PFSK-1 (cell line): ENCODE data around the gene USH1C.
A peak's percentile ranks its signal among the peaks of the same experiment; 100 is the strongest.

Experiments
- FOXP2 ChIP-seq: optimal IDR thresholded peaks from 2 replicates; pipeline ENCODE3; 2011; ENCODE audit warnings: borderline replicate concordance, control low read depth, inconsistent platforms; ENCODE audit not compliant: insufficient read depth; ENCODE audit errors: extremely low read length, extremely low read depth
- POLR2AphosphoS5 ChIP-seq: IDR thresholded peaks from 2 replicates; pipeline ENCODE4 v1.6.1; 2012; ENCODE audit warnings: low read depth, mild to moderate bottlenecking, control low read depth, low read length, moderate library complexity
- SIN3A ChIP-seq: IDR thresholded peaks from 2 replicates; pipeline ENCODE4 v1.6.1; 2012; ENCODE audit warnings: mild to moderate bottlenecking, low read length, moderate library complexity, borderline replicate concordance; ENCODE audit not compliant: insufficient read depth
- TAF1 ChIP-seq: IDR thresholded peaks from 2 replicates; pipeline ENCODE4 v1.6.1; 2012; ENCODE audit warnings: low read length, control low read depth, borderline replicate concordance; ENCODE audit not compliant: insufficient read depth
- TF ChIP-seq, protein P1 (sequence below), 2 experiments: IDR thresholded peaks; 2 replicates each; pipeline versions ENCODE4 v1.6.1 to v1.8.0; 2011 to 2012; ENCODE audit warnings: low read depth in 2 of 2, low read length in 2 of 2, control low read depth in 1 of 2, inconsistent platforms in 1 of 2, mild to moderate bottlenecking in 1 of 2, moderate library complexity in 1 of 2; ENCODE audit not compliant: insufficient read depth in 1 of 2

The USH1C gene

GRCh38 chr11:17529844-17530185 is 14.4 kb downstream of the USH1C start:
- TF ChIP-seq FOXP2, result no peak
- TF ChIP-seq TAF1, result no peak
- TF ChIP-seq, protein P1, sequence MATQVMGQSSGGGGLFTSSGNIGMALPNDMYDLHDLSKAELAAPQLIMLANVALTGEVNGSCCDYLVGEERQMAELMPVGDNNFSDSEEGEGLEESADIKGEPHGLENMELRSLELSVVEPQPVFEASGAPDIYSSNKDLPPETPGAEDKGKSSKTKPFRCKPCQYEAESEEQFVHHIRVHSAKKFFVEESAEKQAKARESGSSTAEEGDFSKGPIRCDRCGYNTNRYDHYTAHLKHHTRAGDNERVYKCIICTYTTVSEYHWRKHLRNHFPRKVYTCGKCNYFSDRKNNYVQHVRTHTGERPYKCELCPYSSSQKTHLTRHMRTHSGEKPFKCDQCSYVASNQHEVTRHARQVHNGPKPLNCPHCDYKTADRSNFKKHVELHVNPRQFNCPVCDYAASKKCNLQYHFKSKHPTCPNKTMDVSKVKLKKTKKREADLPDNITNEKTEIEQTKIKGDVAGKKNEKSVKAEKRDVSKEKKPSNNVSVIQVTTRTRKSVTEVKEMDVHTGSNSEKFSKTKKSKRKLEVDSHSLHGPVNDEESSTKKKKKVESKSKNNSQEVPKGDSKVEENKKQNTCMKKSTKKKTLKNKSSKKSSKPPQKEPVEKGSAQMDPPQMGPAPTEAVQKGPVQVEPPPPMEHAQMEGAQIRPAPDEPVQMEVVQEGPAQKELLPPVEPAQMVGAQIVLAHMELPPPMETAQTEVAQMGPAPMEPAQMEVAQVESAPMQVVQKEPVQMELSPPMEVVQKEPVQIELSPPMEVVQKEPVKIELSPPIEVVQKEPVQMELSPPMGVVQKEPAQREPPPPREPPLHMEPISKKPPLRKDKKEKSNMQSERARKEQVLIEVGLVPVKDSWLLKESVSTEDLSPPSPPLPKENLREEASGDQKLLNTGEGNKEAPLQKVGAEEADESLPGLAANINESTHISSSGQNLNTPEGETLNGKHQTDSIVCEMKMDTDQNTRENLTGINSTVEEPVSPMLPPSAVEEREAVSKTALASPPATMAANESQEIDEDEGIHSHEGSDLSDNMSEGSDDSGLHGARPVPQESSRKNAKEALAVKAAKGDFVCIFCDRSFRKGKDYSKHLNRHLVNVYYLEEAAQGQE (IDR thresholded peaks at IDR 0.05; ENCODE audit: insufficient read depth in 1 of 2, low read depth in 2 of 2, low read length in 2 of 2), result no peak
- no peak for TF ChIP-seq POLR2AphosphoS5
- no peak for TF ChIP-seq SIN3A

- no peak for TF ChIP-seq SIN3A
- TF ChIP-seq, protein P1 (IDR thresholded peaks at IDR 0.05; ENCODE audit: insufficient read depth in 1 of 2, low read depth in 2 of 2, low read length in 2 of 2), result peak in 1 of 2 experiments; percentile 61; a peak in 1 of 4 replicates
Observed at GRCh38 chr11:17528906-17529843, 15.0 kb downstream of the USH1C start.

DNA sequence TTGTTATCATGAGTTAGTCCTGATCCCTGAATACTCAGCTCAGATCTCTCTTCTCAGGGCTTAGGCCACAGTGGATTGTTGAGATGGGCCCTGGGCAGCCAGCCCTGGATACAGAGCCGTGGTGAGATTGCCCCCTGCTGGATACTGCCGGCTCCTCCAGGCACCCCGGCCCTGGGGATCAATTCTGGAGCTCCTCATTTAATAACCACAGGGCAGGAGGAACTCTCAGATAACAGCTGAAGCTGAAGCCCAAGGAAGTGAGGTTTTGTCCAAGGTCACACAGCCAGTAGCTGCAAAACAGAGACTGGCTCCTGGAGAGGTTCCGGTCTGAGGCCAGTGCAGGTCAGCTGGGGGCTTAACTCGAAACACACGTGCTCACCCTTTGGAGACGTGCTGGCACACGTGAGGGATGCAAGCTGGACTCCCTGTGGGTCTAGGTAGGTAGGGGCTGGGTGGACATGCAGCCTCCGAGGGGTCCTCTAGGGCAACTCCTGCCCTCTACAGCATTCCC is 16.0 kb downstream of the USH1C start:
- TF ChIP-seq TAF1 (no peak), POLR2AphosphoS5 (no peak), SIN3A (no peak), FOXP2 (no peak)
- TF ChIP-seq, protein P1 (IDR thresholded peaks at IDR 0.05; ENCODE audit: insufficient read depth in 1 of 2, low read depth in 2 of 2, low read length in 2 of 2), result no peak

GRCh38 chr11:17527628-17527995 is 16.6 kb downstream of the USH1C start:
- no peak for TF ChIP-seq SIN3A
- TF ChIP-seq, protein P1 (IDR thresholded peaks at IDR 0.05; ENCODE audit: insufficient read depth in 1 of 2, low read depth in 2 of 2, low read length in 2 of 2), result no peak
- TF ChIP-seq FOXP2, result no peak
- no peak for TF ChIP-seq POLR2AphosphoS5
- no peak for TF ChIP-seq TAF1
